Measurements from ENCODE around the gene NDUFS3.

The NDUFS3 gene

DNA sequence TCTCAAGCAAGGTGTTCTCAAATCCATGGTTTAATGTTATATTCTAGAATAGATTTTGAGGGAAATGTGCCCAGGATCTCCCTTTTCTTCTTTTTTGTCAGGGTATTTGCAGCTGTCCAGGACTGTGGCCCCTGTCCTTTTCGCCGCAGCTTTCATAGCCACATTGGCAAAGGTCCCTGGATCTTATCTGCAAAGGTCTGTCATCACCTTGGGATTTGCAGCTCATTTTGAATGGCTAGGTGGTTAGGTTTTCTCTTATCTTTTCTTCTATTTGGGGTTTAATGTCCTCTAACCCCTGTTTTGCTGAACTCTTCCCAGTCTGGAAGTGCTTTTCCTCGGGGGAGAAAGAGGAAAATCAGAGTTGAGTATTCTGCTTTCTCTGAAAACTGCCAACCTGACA, 27.0 kb downstream of the NDUFS3 start:
- Histone ChIP-seq H3K27ac (no peak overlapping the region), H3K36me3 (replicated peaks) (no peaks in the 10 kb centered on the region), H3K27me3 (replicated peaks) (no peaks in the 10 kb centered on the region), H3K4me3 (ENCODE audit: low read depth, low read length) (no peak overlapping the region)
- TF ChIP-seq, protein P1, sequence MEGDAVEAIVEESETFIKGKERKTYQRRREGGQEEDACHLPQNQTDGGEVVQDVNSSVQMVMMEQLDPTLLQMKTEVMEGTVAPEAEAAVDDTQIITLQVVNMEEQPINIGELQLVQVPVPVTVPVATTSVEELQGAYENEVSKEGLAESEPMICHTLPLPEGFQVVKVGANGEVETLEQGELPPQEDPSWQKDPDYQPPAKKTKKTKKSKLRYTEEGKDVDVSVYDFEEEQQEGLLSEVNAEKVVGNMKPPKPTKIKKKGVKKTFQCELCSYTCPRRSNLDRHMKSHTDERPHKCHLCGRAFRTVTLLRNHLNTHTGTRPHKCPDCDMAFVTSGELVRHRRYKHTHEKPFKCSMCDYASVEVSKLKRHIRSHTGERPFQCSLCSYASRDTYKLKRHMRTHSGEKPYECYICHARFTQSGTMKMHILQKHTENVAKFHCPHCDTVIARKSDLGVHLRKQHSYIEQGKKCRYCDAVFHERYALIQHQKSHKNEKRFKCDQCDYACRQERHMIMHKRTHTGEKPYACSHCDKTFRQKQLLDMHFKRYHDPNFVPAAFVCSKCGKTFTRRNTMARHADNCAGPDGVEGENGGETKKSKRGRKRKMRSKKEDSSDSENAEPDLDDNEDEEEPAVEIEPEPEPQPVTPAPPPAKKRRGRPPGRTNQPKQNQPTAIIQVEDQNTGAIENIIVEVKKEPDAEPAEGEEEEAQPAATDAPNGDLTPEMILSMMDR (IDR thresholded peaks at IDR 0.05; ENCODE audit: low read depth, low read length, missing control alignments), result no peak
- in situ Hi-C loops (cut with HindIII; ENCODE audit: low pct_ligation_motif_present, low sequenced_read_pairs), result no loop called here
- no peak for DNase-seq

DNA sequence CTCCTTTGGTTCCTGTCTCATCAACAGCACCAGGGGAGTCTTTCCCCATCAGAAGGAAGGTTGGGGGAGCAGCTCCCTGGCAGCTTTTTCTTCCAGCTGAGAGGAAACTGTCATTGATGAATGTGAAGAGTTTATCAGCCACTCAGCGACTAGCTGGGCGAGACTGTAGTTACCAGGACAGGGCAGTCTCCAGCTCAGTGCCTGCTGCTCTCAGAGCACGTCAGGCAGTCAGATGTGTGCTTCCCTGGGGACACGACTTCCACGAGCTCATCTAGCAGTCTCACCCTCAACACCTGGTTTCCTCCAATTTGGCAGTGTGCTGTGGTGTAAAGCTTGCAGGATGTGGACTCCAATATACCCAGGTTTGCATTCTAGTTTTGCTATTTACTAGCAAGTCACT, 27.9 kb downstream of the NDUFS3 start:
- TF ChIP-seq, protein P1 (IDR thresholded peaks at IDR 0.05; ENCODE audit: low read depth, low read length, missing control alignments), result no peak
- H3K36me3 ChIP-seq (replicated peaks), result peaks cover 2% of the 10 kb centered on the region
- no peak overlapping the region for H3K4me3 ChIP-seq (ENCODE audit: low read depth, low read length)
- peak; percentile 29 for DNase-seq
- in situ Hi-C loops (cut with HindIII; ENCODE audit: low pct_ligation_motif_present, low sequenced_read_pairs), result no loop called here
- H3K27ac ChIP-seq, result peak overlapping the region; percentile 38
- no peaks in the 10 kb centered on the region for H3K27me3 ChIP-seq (replicated peaks)

DNA sequence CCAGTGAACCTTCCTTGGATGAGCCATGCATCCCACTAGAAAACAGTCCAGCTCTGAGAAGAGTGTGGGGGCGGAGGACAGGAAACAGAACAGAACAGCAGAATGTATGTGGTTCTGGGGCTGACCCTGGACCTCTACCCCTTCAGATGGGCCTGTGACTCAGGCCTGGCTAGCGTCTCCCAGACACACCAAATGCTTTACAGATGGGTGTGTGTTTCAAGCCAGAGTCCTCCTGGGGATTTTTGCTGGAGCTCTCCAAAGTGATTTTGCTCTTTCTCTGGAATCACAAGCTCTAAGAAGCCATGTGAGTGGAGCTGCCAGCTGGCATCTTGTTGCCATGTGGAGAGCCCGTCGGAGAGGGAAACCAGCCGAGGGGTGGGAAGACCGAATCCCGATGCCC, 28.5 kb downstream of the NDUFS3 start:
- peak; percentile 94 for DNase-seq
- TF ChIP-seq, protein P1 (IDR thresholded peaks at IDR 0.05; ENCODE audit: low read depth, low read length, missing control alignments), result no peak
- Histone ChIP-seq H3K4me3 (ENCODE audit: low read depth, low read length) (no peak overlapping the region), H3K36me3 (replicated peaks) (peaks cover 2% of the 10 kb centered on the region), H3K27ac (peak overlapping the region; percentile 38), H3K27me3 (replicated peaks) (no peaks in the 10 kb centered on the region)
- in situ Hi-C loops (cut with HindIII; ENCODE audit: low pct_ligation_motif_present, low sequenced_read_pairs), result no loop called here

DNA sequence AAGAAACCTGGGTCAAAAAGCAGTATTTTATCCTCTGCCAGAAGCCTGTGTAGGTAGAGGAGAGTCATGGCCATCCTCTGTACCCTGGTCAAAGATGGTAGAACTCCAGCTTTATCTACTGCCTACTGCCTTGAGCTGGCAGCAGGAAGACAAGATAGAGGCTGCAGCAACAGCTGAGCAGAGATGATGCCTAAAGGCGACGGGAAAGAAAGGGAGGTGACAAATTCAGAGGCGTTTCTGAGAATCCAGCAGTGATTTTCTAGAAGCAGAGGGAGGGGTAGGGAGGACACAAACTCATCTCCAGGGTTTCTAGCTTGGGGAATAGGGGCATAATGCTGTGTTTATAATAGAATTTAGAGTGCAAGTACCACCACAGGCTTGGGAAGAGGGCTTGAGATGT, 30.8 kb downstream of the NDUFS3 start:
- H3K27ac ChIP-seq, result no peak overlapping the region
- H3K4me3 ChIP-seq (ENCODE audit: low read depth, low read length), result no peak overlapping the region
- peaks cover 2% of the 10 kb centered on the region for H3K36me3 ChIP-seq (replicated peaks)
- TF ChIP-seq, protein P1 (IDR thresholded peaks at IDR 0.05; ENCODE audit: low read depth, low read length, missing control alignments), result no peak
- H3K27me3 ChIP-seq (replicated peaks), result no peaks in the 10 kb centered on the region
- in situ Hi-C loops (cut with HindIII; ENCODE audit: low pct_ligation_motif_present, low sequenced_read_pairs), result no loop called here
- no peak for DNase-seq

DNA sequence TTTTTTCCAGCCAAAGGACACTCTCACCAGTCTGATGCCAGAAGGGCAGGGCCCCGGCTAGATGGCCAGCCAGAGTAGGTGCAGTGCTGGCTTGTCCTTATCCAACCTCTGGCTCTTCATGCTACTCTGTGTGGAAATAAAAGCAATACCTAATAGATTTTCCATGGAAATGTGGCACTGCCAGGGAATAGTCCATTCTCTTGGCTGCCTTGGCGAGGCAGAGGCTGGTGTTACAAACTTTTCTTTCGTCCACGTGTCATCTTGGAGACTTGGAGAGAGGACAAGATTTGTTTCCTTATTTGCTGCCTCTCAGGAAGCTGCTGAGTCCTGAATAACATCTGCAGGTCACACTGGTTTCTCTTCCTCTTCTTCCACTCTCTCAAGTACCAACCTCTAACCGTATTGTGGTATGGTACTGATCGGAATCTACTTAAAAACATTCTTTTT, 32.5 kb downstream of the NDUFS3 start:
- Histone ChIP-seq H3K27ac (no peak overlapping the region), H3K4me3 (ENCODE audit: low read depth, low read length) (no peak overlapping the region), H3K27me3 (replicated peaks) (no peaks in the 10 kb centered on the region), H3K36me3 (replicated peaks) (peaks cover 2% of the 10 kb centered on the region)
- TF ChIP-seq, protein P1 (IDR thresholded peaks at IDR 0.05; ENCODE audit: low read depth, low read length, missing control alignments), result no peak
- DNase-seq, result no peak
- in situ Hi-C loops (cut with HindIII; ENCODE audit: low pct_ligation_motif_present, low sequenced_read_pairs), result no loop called here

DNA sequence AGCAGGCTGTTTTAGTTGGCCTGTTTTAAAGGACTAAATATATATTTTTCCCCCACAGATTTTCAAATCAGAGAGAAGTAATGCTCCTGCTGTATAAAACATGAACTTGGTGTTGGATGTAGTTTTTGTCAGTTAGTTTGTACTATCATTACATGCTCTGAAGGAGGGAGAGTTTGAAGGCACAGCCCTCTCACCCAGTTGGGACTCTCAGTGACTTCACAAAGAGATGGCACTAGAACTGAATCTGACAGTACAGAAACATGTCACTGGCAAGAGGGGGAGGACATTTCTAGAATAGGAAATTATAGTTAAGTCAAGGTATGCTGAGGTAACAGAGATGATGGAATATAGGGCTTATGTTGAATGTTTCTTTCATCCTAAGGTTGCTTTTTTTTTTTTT, 36.4 kb downstream of the NDUFS3 start:
- no peak for DNase-seq
- in situ Hi-C loops (cut with HindIII; ENCODE audit: low pct_ligation_motif_present, low sequenced_read_pairs), result no loop called here
- H3K36me3 ChIP-seq (replicated peaks), result peaks cover 15% of the 10 kb centered on the region
- no peak overlapping the region for H3K4me3 ChIP-seq (ENCODE audit: low read depth, low read length)
- no peaks in the 10 kb centered on the region for H3K27me3 ChIP-seq (replicated peaks)
- no peak overlapping the region for H3K27ac ChIP-seq
- TF ChIP-seq, protein P1 (IDR thresholded peaks at IDR 0.05; ENCODE audit: low read depth, low read length, missing control alignments), result no peak
